HepG2 (cell line): Measurements from ENCODE around the gene ZNF213. TPM values are rescaled to one million over a fixed set of nuclear protein-coding genes. Genes with fewer than 3 reads are reported as not detected.

Experiments
- BRCA1 ChIP-seq: sonication (generic); formaldehyde crosslinking; IDR thresholded peaks from 2 replicates; pipeline ENCODE4 v1.4.0; 2020; ENCODE audit warnings: missing genetic modification reagents
- GATA4 ChIP-seq: sonication (generic); IDR thresholded peaks from 2 replicates; pipeline ENCODE4 v1.6.1; 2016; ENCODE audit warnings: antibody characterized with exemption, low read depth, borderline replicate concordance
- HDAC1 ChIP-seq: sonication (generic); formaldehyde crosslinking; IDR thresholded peaks from 2 replicates; pipeline ENCODE4 v1.5.1; 2020; ENCODE audit warnings: mild to moderate bottlenecking, missing genetic modification reagents
- NFAT5 ChIP-seq: sonication (generic); formaldehyde crosslinking; IDR thresholded peaks from 2 replicates; pipeline ENCODE4 v1.4.0; 2020; ENCODE audit warnings: missing genetic modification reagents
- PREB ChIP-seq: sonication (generic); formaldehyde crosslinking; IDR thresholded peaks from 2 replicates; pipeline ENCODE4 v1.4.0; 2020; ENCODE audit warnings: missing genetic modification reagents
- SAP130 ChIP-seq: IDR thresholded peaks from 2 replicates; pipeline ENCODE4 v1.6.1; 2016; ENCODE audit warnings: low read depth
- XRCC5 ChIP-seq: fragments of 200-400 bp; formaldehyde crosslinking; optimal IDR thresholded peaks from 2 replicates; pipeline ENCODE3; 2017; ENCODE audit warnings: mild to moderate bottlenecking, low read length
- ZBTB8A ChIP-seq: sonication (generic); formaldehyde crosslinking; IDR thresholded peaks from 2 replicates; pipeline ENCODE4 v1.4.0; 2020; ENCODE audit warnings: mild to moderate bottlenecking, low read depth, missing genetic modification reagents, borderline replicate concordance
- ZGPAT ChIP-seq: IDR thresholded peaks from 2 replicates; pipeline ENCODE4 v1.6.1; 2016; ENCODE audit warnings: mild to moderate bottlenecking
- ZIK1 ChIP-seq: sonication (generic); formaldehyde crosslinking; IDR thresholded peaks from 2 replicates; pipeline ENCODE4 v1.5.0; 2020; ENCODE audit warnings: mild to moderate bottlenecking, low read depth, missing genetic modification reagents, borderline replicate concordance
- ZMYM4 ChIP-seq: sonication (generic); formaldehyde crosslinking; IDR thresholded peaks from 2 replicates; pipeline ENCODE4 v1.8.1; 2023; ENCODE audit warnings: mild to moderate bottlenecking, missing genetic modification reagents
- ZNF557 ChIP-seq: sonication (generic); formaldehyde crosslinking; IDR thresholded peaks from 2 replicates; pipeline ENCODE4 v1.4.0; 2020; ENCODE audit warnings: missing genetic modification reagents
- ZNF567 ChIP-seq: sonication (generic); formaldehyde crosslinking; IDR thresholded peaks from 2 replicates; pipeline ENCODE4 v1.8.1; 2023; ENCODE audit warnings: mild to moderate bottlenecking, missing genetic modification reagents, borderline replicate concordance
- ZNF580 ChIP-seq: IDR thresholded peaks from 2 replicates; pipeline ENCODE4 v1.6.1; 2016; ENCODE audit warnings: low read depth, borderline replicate concordance
- ZNF672 ChIP-seq: sonication (generic); formaldehyde crosslinking; IDR thresholded peaks from 2 replicates; pipeline ENCODE4 v1.8.1; 2022; ENCODE audit warnings: missing genetic modification reagents
- ZNF678 ChIP-seq: sonication (generic); formaldehyde crosslinking; IDR thresholded peaks from 2 replicates; pipeline ENCODE4 v1.4.0; 2020; ENCODE audit warnings: mild to moderate bottlenecking, missing genetic modification reagents
- ZNF709 ChIP-seq: sonication (generic); formaldehyde crosslinking; IDR thresholded peaks from 2 replicates; pipeline ENCODE4 v1.5.0; 2020; ENCODE audit warnings: mild to moderate bottlenecking, missing genetic modification reagents
- ZNF878 ChIP-seq: sonication (generic); formaldehyde crosslinking; IDR thresholded peaks from 2 replicates; pipeline ENCODE4 v1.8.1; 2023; ENCODE audit warnings: mild to moderate bottlenecking, missing genetic modification reagents, moderate library complexity
- polyA plus RNA-seq, 8 experiments: library from polyadenylated mRNA; depleted of rRNA in 3 of 8; stranded (reverse) in 7 of 8; unstranded in 1 of 8; fragments of >200 nt; fragmentation: Illumina TruSeq in 4 of 8; extraction: Trizol in 4 of 8; gene quantifications; 2 replicates each; pipeline versions ENCODE4 v1.2.1 to v1.2.3, GENCODE V29; 2011 to 2016; ENCODE audit warnings: low read depth in 4 of 8, missing spikeins in 1 of 8, mixed read lengths in 1 of 8; ENCODE audit not compliant: insufficient read depth in 1 of 8
- total RNA-seq, 5 experiments: library from RNA; depleted of rRNA; stranded (reverse); fragments of >200 nt; fragmentation: Illumina TruSeq; extraction: Trizol; gene quantifications; 2 replicates each; pipeline ENCODE4 v1.2.3, GENCODE V29; 2016; ENCODE audit warnings: low read depth in 1 of 5
- TF ChIP-seq, protein P1 (sequence below): sonication (generic); formaldehyde crosslinking; IDR thresholded peaks from 2 replicates; pipeline ENCODE4 v1.8.1; 2023; ENCODE audit warnings: mild to moderate bottlenecking, moderate library complexity, missing genetic modification reagents

ZNF213 gene
- total and polyA plus RNA-seq, 2 of the 13 experiments (the other 11 are each of a cell fraction or from before 2014, with no cell fraction given): 0.59 to 0.97 TPM

- TF ChIP-seq GATA4: no peak
- 0 out of 2 replicates have a peak, but pooled peaks have one; percentile 10 for TF ChIP-seq ZMYM4
- TF ChIP-seq, protein P1, sequence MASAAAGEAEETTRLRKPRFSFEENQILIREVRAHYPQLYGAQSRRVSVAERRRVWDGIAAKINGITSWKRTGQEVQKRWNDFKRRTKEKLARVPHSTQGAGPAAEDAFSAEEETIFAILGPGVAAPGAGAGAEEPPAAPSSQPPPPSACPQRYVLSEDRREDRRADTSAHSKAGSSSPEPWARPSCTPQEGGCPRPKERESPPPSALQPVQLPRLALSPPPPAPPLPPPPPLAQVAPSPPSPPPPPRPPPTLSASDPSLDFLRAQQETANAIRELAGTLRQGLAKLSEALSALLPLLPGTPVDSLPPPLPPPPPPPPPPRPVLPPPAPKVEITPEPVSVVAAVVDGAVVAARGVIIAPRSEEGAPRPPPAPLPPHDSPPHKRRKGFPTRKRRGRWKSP: 0 out of 2 replicates have a peak, but pooled peaks have one; percentile 39
- TF ChIP-seq ZNF678 (CRISPR knock-in tag): no peak
- TF ChIP-seq ZBTB8A: no peak
- TF ChIP-seq ZNF709 (CRISPR knock-in tag): peak; percentile 56; the same call in 1 of the 2 replicates
- TF ChIP-seq HDAC1: peak; percentile 68
- no peak for TF ChIP-seq ZIK1 (CRISPR knock-in tag)
- peak; percentile 62 for TF ChIP-seq SAP130 (CRISPR knock-in tag)
- no peak for TF ChIP-seq PREB
- peak; percentile 46 for TF ChIP-seq XRCC5
- TF ChIP-seq ZGPAT (CRISPR knock-in tag): peak; percentile 71; the same call in 1 of the 2 replicates
- TF ChIP-seq ZNF557: no peak
- no peak for TF ChIP-seq NFAT5
- TF ChIP-seq ZNF672 (CRISPR knock-in tag): no peak
- TF ChIP-seq ZNF567 (CRISPR knock-in tag): no peak
- no peak for TF ChIP-seq BRCA1 (CRISPR knock-in tag)
- no peak for TF ChIP-seq ZNF878 (CRISPR knock-in tag)
- peak; percentile 58; the same call in 1 of the 2 replicates for TF ChIP-seq ZNF580 (CRISPR knock-in tag)
Observed at GRCh38 chr16:3158510-3159314, 23.9 kb downstream of the ZNF213 start (continued).
